GM18505 (cell line): ENCODE results near the gene ZNF839.
"Not testable (repeated sequence)": the region's sequence is repeated elsewhere in the genome, so short reads cannot be mapped to it uniquely, and the experiment has no call there.

Experiments used
- ATAC-seq: cut with Tn5 transposase; IDR thresholded peaks from one replicate; pipeline ENCODE4 v1.9.1; 2021; ENCODE audit not compliant: unreplicated experiment
- POLR2A ChIP-seq: IDR thresholded peaks from 4 replicates; pipeline ENCODE4 v1.6.1; 2011; ENCODE audit warnings: borderline replicate concordance; ENCODE audit not compliant: insufficient read depth, insufficient read length; ENCODE audit errors: extremely low read depth

ZNF839 gene

DNA sequence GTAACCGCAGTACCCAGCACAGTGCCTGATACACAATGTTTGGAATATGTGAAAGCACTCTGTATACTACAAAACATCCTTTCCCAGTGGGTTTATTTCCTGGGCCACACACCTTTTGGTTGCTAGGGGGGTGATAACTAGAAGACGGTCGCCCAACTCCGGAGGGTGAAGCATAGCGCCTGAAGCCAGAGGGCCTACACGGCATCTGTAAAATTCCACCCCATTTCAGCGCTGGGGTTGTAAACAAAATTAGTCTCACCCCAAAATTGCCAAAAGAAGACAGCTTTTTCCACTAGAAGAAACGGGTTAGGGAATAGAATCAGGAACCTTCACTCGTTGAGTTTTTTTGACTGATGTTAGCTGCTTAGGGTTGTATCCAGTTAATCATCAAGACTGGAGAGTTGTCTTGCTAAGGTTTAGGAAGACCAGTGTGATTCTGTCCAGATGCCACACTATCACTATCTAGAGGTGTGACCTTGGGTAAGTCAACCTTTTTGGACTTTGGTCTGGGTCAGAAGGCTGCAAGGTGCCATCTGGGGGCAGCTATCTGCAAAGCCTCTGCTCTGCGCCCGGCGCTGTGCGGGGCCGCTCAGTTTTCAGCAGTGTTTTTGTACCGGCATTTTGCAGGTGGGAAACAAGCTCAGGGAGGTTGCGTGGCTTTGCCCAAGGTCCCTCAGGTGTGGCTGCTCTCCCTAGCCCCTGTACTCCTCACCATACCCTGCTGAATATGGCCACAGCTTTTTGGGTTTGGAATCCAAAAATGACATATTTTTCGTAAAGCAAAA, 1.3 kb downstream of the ZNF839 start:
- no peak for ATAC-seq
- no peak for TF ChIP-seq POLR2A

DNA sequence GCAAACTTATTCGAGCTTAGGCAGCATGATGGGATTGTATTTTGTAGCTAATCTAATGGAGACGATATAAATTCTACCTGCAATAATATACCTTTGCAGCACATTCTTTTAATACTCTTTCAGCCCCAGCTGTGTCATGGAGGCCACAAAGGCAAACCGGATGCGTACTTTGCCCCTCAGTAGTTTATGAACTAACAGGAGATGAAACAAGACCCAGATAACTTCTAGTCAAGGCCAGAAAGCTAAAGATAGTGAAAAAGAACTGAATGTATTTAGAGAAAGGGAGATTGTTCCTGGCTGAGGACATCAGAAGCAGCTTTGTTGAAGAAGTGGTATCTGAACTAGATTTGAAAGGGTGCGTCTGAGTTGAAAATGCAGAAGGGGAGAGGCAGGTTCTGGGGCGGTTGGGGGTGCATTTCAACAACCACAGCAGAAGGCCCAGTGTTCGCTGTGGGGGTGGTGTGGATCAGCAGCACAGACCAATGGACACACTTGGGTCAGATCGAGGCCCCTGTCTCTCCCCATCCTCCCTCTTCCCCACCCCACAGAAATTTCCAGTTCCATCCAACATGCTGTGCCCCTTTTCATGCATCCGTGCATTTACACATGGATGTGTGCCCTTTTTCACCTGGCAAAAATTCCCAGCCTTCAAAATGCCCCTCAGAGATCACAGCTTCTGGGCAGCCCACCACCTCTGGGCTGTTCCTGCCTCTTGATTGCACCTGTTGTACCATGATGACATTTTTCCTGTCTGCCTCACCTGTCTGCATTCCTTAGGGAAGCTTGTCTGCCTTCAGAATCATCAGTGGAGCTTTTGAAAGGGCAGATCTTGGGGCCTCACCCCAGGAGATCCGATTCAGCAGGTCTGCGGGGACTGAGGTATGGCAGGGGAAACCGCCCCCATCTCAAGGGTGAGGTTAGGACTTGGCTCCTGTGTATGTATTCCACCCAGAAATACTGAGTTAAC, 2.2 kb downstream of the ZNF839 start:
- no peak for TF ChIP-seq POLR2A
- ATAC-seq: no peak

DNA sequence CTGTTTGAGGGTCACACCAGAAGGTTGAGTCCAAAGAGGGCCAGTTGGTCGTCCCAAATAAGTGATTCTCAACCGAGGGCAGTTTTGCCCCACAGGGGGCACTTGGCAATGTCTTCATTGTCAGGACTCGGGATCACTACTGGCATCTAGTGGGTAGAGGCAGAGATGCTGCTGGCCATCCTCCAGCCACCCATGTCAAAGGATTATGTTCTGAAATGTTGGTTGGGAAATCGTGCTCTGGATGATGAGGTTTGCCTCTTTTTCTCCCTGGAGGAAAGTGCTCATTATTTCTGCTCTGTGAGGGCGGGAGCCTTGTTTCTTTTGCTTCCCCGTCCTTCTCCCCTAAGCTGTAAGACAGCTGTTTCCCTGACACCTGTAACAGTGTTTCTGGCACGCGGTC, 3.6 kb downstream of the ZNF839 start:
- TF ChIP-seq POLR2A: no peak
- no peak for ATAC-seq

DNA sequence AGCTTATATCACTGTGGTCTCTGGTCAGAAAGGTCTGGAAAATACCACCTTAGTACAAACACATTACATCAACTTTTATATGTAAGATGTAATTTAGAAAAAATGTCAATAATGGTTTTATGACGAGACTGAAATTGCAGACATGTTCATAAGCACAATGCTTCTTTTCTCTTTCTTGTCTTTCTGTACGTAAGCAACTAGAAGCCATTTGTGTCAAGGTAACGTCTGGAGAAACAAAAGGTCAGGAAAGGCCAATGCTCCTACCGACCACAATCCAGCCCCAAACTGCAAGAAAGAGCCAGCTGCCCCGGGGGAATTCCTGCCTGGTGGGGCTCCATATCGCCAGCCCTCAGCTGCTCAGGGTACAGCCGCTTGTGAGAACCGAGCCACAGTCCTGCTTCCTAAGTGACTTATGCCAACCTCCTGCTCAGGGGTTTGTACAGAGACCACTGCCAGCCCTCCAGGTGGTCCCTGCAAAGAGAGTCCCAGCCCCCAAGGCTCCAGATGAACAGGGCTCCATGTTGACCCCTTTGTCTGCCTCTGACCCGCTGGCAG, 6.3 kb downstream of the ZNF839 start:
- TF ChIP-seq POLR2A: no peak
- ATAC-seq: no peak

DNA sequence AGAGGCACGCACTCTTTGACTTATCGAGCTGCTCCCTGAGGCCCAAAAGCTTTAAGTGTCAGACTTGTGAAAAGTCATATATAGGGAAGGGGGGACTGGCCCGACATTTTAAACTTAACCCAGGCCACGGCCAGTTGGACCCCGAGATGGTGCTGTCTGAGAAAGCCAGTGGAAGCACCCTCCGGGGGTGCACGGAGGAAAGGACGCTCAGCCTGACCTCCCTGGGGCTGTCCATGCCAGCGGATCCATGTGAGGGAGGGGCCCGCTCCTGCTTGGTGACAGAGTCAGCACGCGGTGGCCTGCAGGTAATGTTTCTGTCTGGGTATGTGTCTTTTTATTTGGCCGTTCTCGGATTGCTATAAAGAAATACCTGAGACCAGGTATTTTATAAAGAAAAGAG, 7.0 kb downstream of the ZNF839 start:
- ATAC-seq: no peak
- TF ChIP-seq POLR2A: no peak

DNA sequence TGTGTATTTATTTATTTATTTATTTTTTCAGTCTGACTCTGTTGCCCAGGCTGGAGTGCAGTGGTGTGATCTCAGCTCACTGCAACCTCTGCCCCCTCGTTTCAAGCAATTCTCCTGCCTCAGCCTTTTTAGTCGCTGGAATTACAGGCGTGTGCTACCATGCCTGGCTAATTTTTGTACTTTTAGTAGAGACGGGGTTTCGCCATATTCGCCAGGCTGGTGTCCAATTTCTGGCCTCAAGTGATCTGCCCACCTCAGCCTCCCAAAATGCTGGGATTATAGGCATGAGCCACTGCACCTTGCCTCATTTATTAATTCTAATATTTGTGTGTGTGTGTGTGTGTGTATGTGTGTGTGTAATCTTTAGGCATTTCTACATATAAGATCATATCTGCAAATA, 9.8 kb downstream of the ZNF839 start:
- ATAC-seq: not testable (repeated sequence)

DNA sequence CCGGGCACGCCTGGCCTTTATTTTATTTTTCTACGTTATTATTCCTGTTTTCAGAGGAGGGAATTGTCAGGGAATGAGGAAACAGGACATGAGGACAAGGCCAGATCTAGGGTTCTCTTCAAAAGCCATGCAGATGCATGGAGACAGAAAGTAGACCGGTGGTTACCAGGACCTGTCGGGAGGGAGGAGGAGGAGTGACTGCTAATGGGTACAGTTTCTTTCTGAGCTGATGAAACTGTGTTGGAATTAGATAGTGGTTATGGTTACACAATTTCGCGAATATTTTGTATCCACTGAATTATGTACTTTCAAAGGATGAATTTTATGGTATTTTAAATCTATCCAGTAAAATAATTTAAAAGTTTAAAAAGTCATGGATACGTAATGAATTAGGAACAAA, 11.3 kb downstream of the ZNF839 start:
- no peak for TF ChIP-seq POLR2A

DNA sequence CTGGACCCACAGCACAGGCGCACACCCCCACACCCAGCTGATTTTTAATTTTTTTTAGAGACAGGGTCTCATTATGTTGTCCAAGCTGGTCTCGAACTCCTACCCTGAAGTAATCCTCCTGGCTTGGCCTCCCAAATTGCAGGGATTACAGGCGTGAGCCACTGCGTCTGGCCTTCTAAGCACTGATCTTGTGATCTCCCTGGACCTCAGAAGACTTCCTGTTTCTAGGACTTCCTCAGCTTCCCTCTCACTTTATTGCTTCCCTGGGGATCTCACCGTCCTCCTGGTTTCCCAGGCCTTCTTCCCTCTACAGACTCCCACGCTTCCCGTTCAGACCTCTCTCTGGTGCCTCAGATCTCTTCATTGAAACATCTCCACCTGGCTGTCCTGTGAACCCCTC, 13.8 kb downstream of the ZNF839 start:
- ATAC-seq: no peak
- no peak for TF ChIP-seq POLR2A

More for the DNA sequence above, 11.3 kb downstream of the ZNF839 start:
- no peak for ATAC-seq

DNA sequence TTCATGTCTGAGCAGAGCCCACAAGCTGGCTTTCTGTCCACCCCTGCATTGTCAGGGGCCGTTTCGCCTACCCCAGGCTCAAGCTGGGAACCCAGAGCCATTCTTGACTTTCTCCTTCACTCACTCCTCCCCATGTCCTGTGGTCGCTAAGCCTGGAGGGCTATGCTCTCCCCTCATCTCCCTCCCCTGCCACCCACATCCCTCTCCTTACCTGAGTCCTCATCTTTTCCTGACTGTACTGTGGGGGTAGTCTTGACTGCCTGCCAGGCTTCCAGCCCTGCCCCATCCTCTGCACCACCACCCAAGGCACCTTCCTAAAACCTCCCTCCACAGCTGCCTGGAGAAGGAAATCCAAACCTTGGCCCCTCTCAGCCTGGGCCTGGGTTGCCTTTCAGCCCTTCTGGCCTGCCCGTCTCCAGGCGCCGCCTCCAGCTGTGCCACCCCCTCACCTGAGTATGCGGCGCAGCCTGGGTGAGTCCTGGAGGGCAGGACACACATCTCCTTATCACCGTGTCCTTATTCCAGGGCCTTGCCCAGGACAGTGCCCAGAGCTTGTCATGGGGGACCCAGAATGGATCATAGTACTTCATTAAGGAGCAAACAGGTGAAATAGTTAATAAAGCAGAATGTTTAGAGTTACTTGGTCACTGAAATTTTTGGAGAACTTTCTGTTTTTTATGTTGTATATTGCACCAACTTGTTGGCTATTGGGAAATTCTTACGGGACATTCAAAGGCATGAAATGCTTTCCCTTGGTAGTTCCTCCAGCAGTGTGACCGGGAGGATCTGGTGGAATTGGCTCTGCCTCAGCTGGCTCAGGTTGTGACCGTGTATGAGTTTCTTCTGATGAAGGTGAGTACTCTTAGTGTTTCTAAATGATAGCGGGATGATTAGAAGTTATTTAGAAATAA, 14.5 kb downstream of the ZNF839 start:
- no peak for TF ChIP-seq POLR2A
- no peak for ATAC-seq

DNA sequence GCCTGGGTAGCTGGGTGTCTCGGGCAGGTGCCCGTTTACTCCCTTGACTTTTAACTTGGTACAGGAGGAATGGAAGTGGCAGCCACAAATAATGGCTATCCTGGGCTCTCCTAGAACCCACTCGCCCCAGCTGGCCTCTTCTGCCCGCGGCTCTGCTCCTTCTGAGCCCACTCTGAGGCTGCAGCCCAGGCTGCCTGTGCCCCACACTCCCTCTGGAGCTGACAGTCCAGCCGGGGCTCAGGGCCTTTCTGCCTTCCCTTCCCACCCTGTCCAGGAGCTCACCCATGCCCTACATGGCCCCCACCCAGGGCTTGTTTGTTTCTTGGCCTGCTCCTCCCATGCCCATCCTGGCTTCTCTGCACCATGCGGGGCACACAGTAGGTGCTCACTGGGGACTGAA, 15.6 kb downstream of the ZNF839 start:
- no peak for ATAC-seq
- TF ChIP-seq POLR2A: no peak

DNA sequence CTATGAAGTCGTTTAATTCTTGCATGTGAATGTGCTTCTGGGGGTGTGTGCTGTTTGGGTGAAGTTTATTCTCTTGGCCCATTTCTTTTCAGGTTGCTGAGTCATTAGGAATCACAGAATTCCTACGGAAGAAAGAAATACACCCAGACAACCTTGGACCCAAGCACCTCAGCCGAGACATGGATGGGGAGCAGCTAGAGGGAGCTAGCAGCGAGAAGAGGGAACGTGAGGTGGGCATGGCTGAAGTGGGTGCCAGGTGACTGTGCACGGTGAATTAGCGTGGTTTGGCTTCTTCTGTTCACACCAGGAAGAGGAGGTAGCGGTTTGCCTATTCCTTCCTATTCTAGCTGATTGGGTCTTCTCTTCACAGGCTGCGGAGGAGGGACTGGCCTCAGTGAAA, 19.2 kb downstream of the ZNF839 start:
- TF ChIP-seq POLR2A: no peak
- ATAC-seq: no peak

DNA sequence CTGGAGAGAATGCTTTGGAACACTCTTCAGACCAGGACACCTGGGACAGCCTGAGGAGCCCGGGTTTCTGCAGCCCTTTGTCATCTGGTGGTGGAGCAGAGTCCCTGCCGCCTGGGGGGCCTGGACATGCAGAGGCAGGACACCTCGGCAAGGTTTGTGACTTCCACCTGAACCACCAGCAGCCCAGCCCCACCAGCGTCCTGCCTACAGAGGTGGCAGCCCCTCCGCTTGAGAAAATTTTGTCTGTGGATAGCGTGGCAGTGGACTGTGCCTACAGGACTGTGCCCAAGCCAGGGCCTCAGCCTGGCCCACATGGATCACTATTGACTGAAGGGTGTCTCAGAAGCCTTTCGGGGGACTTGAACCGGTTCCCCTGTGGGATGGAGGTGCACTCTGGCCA, 22.0 kb downstream of the ZNF839 start:
- ATAC-seq: no peak
- no peak for TF ChIP-seq POLR2A

DNA sequence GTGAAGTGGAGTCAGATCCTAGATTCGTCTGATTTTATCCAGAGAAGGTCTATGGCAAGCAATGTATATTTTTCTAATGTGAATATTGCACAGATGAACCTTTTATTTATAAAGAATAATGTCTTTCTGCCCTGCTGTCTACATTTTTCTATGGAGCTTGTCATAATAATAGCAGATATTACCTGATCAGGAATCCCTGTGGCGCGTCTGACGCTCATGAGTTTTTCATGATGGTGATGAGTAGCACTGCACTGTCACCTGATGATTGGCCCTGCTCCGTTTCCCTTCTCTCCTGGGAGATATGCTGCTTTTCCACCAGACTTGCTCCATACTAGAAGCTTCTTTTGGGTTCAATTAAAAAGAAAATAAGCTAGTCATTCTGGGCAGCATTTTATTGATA, 22.7 kb downstream of the ZNF839 start:
- ATAC-seq: no peak
- no peak for TF ChIP-seq POLR2A
